HG02973 (cell line): ENCODE measurements around the gene OR3A2.
"Not testable (repeated sequence)": the region's sequence is repeated elsewhere in the genome, so short reads cannot be mapped to it uniquely, and the experiment has no call there.

Experiments used
- ATAC-seq: cut with Tn5 transposase; IDR thresholded peaks from one replicate; pipeline ENCODE4 v1.9.1; 2021; ENCODE audit warnings: moderate library complexity; ENCODE audit not compliant: unreplicated experiment

Gene OR3A2

DNA sequence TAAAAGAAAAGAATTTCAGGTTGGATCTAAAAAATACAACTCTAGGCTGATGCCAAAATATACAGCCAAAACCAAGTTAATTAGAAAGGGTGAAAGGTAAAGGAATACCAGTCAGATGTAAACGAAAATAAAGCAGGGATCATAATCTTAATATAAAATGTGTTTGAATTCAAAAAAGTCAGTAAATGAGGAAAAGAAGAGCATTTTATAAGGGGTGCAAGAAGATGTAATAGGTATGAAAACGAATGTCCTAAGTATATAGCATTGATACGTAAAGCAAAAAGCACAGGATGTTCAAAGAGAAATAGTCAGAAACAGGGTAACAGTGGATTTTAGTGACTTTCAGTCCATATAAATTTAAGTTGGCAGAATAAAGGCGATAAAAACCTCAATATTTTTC lies 90.5 kb downstream of the OR3A2 start:
- ATAC-seq: no peak

DNA sequence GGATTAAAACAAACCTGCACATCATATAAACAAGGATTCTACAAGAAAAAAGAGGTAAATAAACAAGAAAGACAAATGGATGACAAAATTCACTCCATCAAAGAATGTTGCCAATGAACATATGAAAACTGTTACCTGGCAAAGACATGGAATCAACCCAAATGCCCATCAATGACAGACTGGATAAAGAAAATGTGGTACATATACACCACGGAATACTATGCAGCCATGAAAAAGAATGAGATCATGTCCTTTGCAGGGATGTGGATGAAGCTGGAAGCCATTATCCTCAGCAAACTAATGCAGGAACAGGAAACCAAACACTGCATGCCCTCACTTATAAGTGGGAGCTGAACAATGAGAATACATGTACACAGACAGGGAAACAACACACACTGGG lies 92.6 kb downstream of the OR3A2 start:
- ATAC-seq: not testable (repeated sequence)

DNA sequence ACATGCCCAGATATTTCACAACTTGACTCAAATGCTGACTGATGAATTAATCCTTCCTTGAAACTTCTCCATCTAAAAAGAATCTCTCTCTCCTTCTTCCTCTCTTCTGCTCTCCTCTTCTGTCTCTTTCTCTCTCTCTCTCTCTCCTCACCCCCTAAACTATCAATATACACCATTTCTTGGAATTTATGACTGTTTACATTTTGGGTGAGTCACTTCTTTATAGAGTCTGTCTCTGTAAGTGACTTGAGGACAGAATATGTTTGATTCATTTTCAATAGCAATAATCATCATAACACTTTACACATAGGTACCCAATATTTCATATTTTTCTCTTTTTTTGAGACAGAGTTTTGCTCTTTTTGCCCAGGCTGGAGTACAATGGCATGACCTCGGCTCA lies 103.2 kb downstream of the OR3A2 start:
- no peak for ATAC-seq

DNA sequence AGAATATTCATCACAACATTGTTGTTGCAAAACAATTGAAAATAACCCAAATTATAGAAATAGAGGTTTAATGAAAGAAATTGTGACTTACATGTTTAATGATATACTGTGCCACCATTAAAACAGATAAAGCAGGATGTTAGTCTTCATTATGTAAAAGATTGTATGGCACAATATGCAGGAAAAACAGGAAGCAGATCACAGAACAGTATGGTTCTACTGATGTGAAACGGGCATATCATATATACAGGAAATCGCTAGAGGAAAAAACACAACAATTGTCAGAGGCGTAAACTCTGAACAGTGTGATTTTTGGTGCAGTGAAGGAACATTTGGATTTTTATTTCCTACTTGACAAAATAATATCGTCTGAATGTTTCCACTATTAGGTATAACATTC lies 110.0 kb downstream of the OR3A2 start:
- no peak for ATAC-seq

DNA sequence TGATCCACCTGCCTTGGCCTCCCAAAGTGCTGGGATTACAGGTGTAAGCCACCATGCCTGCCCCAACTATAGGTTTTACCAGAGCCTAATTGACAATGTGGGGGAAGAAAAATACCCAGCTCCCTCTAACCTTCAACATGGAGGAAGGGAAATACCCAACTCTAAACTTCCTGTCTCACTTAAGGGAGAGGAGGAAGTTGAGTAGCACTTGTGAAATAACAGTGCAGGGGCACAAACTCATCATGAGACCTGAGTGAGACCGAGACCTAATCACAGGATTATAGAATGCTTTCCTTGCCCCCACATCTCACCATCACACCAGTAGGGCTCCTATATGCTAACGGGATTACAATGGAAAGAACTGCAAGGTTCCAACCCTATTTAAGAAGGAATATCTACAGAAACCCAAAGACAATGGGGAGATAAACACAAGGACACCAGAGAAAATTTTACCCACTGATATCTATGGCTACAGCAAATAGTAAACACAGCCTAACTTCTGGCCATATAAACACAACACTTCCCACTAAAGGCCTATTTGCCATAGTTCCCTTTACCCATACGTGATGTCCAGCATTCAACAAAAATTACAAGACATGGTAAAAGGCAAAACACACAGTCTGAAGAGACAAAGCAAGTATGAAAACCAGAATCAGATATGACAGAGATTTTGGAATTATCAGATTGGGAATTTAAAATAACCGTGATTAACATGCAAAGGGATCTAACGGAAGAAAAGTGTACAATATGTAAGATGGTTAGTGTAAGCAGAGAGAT lies 114.8 kb downstream of the OR3A2 start:
- ATAC-seq: no peak

DNA sequence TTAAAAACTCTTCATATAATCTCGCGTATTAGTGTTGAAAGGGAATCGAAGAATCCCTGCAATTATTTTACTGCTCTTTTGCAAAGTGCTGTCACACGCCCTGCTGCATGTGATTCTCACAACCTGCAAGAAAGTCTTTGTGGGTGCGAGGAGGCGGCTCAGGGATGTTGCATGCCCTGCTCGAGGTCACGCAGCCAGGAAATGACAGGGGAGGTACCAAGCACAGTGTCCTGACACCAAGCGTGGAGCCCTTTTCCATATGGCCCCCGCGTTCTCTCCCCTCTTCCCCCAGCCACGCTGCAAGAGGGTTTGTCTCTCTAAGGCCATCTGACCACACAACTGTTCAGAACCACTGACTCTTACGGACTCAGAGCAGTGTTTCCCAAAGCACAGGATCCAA lies 125.5 kb downstream of the OR3A2 start:
- no peak for ATAC-seq

DNA sequence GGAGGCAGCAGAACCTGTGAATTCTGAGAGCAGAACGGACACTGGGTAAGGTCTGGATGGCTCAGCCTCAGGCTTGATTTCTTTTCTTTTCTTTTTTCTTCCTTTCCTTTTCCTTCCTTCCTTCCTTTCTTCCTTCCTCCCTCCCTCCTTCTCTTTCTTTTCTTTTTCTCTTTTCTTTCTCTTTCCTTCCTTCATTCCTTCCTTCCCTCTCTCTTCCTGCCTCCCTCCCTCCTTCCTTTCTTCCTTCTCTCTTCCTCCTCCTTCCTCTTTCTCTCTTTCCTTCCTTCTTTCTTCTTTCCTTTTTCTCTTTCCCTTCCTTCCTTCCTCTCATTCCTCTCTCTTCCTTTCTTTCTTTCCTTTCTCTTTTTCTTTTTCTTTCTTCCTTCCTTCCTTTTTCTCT lies 125.9 kb downstream of the OR3A2 start:
- no peak for ATAC-seq

DNA sequence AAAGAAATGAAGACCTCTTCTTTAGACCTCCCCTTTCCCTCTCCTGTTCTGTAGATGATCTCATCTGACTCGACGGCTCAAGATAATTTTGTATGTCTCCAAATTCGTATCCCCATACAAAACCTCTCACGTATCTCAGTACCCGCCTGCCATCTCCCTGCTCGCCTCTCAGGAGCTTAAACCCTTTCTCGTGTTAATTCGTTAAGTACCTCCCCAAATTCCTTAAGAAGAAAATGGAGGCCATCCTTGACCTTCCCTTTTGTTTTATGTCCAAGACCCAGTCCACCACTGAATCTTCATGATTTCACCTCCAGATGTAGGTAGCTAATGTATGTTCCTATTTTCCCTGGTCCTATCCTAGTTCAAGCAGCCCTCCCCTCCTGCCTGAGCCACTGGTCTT lies 129.5 kb downstream of the OR3A2 start:
- ATAC-seq: no peak

DNA sequence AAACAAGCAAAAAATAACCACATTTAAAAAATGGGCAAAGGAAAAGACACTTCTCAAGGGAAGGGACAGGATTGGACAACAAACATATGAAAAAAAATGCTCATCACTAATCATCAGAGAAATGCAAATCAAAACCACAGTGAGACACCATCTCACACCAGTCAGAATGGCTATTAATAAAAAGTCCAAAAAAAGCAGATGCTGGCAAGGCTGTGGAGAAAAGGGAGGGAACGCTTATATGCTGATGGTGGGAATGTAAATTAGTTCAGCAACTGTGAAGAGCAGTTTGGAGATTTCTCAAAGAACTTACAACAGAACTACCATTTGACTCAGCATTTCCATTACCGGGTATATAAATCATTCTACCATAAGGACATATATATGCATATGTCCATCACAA lies 137.1 kb downstream of the OR3A2 start:
- not testable (repeated sequence) for ATAC-seq

DNA sequence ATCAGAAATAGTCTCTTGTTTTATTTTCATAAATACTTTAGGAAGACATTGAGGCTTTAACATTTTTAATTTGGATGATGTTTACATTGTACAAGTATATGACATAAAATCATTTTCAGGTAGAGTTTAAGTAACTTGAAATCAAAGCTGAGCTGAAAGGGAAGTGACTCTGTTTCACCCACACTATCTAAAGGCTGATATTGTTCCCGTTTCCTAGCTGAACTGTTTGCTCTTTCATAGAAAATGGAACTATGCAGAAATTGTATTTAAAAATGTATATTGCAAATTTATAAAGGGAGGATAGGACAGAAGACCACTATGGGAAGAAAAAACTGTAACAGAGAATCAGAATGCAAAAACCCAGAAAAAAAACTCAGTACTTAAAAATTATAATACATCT lies 141.3 kb downstream of the OR3A2 start:
- ATAC-seq: not testable (repeated sequence)

DNA sequence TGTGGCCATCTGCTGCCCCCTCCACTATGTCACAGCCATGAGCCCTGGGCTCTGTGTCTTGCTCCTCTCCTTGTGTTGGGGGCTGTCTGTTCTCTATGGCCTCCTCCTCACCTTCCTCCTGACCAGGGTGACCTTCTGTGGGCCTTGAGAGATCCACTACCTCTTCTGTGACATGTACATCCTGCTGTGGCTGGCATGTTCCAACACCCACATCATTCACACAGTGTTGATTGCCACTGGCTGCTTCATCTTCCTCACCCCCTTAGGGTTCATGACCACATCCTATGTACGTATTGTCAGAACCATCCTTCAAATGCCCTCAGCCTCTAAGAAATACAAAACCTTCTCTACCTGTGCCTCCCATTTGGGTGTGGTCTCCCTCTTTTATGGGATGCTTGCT lies 145.1 kb downstream of the OR3A2 start:
- not testable (repeated sequence) for ATAC-seq

DNA sequence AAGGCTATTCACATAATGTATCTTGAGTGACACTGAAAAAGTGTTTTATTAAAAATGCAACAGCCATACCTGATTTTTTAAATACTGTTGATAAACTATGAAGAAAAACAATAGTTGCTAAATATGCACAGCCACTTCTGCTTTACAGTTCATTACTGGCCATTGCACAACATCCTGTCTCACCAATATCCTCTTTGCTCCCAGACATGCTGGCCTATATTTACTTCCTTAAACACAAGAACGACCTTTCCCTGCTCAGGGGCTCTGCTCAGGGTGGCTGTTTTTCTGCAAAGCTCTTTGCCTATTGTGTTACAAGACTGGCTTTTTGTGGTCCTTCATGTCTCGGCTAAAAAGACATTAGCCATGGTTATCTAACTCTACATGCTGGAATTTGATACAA lies 147.4 kb downstream of the OR3A2 start:
- ATAC-seq: not testable (repeated sequence)

DNA sequence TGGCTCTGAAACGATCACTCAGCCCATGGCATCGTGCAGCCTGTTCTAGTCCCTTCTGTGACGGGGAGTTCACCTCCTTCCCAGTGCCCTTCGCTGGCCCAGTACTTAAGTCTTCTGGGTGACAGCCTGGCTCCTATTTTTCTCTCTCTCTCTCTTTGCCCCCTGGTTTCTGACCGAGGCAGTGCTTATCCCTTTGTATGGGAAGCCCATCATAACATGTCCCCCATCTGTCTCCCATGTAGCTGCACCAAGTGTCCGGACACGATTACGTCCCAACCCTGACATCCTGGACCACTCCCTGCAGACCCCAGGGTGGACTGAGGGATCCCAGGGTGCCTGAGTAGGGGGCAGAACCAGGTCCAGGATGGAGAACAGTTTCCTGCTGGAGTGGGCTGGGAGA lies 153.8 kb downstream of the OR3A2 start:
- ATAC-seq: not testable (repeated sequence)
